WTC11 (cell line): Measurements from ENCODE around the gene EBF3. TPM values are rescaled to one million over a fixed set of nuclear protein-coding genes. Genes with fewer than 3 reads are reported as not detected.

Experiments used
- ATAC-seq: fragments of 200-7000 bp; cut with Tn5 transposase; 2 replicates; pipeline ENCODE4 v1.10.0; 2021; ENCODE audit warnings: mild to moderate bottlenecking, moderate library complexity
- CTCF ChIA-PET: fragments of 300-600 bp; sonication (Branson Sonifier 250); formaldehyde crosslinking; loops from one replicate; lab custom pipeline; 2021; ENCODE audit warnings: antibody characterized with exemption; lab: Charles Lee
- POLR2A ChIA-PET: fragments of 350-600 bp; sonication (Branson Sonifier 250); formaldehyde crosslinking; loops from one replicate; lab custom pipeline; 2021; ENCODE audit warnings: antibody characterized with exemption; lab: Charles Lee
- DNase-seq: peaks from one replicate; pipeline ENCODE4 v3.0.0; 2021; ENCODE audit warnings: low spot score
- H3K27ac Mint-ChIP-seq: 2 replicates; pipeline ENCODE4 v1.8.0; 2021; ENCODE audit warnings: mixed read lengths
- H3K27me3 Mint-ChIP-seq: 2 replicates; pipeline ENCODE4 v1.8.0; 2021; ENCODE audit warnings: low read depth, mild to moderate bottlenecking, moderate library complexity, mixed read lengths
- H3K36me3 Mint-ChIP-seq: 2 replicates; pipeline ENCODE4 v1.8.0; 2021; ENCODE audit warnings: mixed read lengths
- H3K4me1 Mint-ChIP-seq: 2 replicates; pipeline ENCODE4 v1.8.0; 2022; ENCODE audit warnings: mixed read lengths
- H3K4me3 Mint-ChIP-seq: 2 replicates; pipeline ENCODE4 v1.8.0; 2021; ENCODE audit warnings: mild to moderate bottlenecking, moderate library complexity, mixed read lengths
- H3K9me3 Mint-ChIP-seq: 2 replicates; pipeline ENCODE4 v1.8.0; 2021; ENCODE audit warnings: mixed read lengths
- NFATC4 ChIP-seq: fragments of 250-450 bp; sonication (Bioruptor Pico); IDR thresholded peaks from 2 replicates; pipeline ENCODE4 v1.9.0; 2021; ENCODE audit warnings: mild to moderate bottlenecking
- NR1H2 ChIP-seq: sonication (generic); formaldehyde crosslinking; IDR thresholded peaks from 2 replicates; pipeline ENCODE4 v1.9.0; 2021; ENCODE audit warnings: mild to moderate bottlenecking, moderate library complexity, missing genetic modification reagents
- ZNF263 ChIP-seq: sonication (generic); formaldehyde crosslinking; IDR thresholded peaks from 2 replicates; pipeline ENCODE4 v1.8.1; 2022; ENCODE audit warnings: low read depth, mild to moderate bottlenecking, moderate library complexity, missing genetic modification reagents
- ZNF396 ChIP-seq: fragments of 250-450 bp; sonication (Bioruptor Pico); IDR thresholded peaks from 2 replicates; pipeline ENCODE4 v1.8.0; 2021; ENCODE audit warnings: mild to moderate bottlenecking, moderate library complexity, borderline replicate concordance
- ZNF416 ChIP-seq: fragments of 250-450 bp; sonication (Bioruptor Pico); IDR thresholded peaks from 2 replicates; pipeline ENCODE4 v1.9.0; 2021; ENCODE audit warnings: mild to moderate bottlenecking, inconsistent platforms
- ZNF423 ChIP-seq: fragments of 250-450 bp; sonication (Bioruptor Pico); IDR thresholded peaks from 2 replicates; pipeline ENCODE4 v2.1.2; 2022; ENCODE audit warnings: mild to moderate bottlenecking, moderate library complexity
- total RNA-seq: library from RNA; stranded (reverse); gene quantifications from 3 replicates; pipeline ENCODE4 v1.2.3, GENCODE V29; 2021
- TF ChIP-seq, protein P1 (sequence below): fragments of 250-450 bp; sonication (Bioruptor Pico); IDR thresholded peaks from 2 replicates; pipeline ENCODE4 v1.9.0; 2021; ENCODE audit warnings: mild to moderate bottlenecking, borderline replicate concordance
- TF ChIP-seq, protein P2 (sequence below): fragments of 250-450 bp; sonication (Bioruptor Pico); IDR thresholded peaks from 2 replicates; pipeline ENCODE4 v1.8.0; 2021; ENCODE audit warnings: mild to moderate bottlenecking
- TF ChIP-seq, protein P3 (sequence below): fragments of 250-450 bp; sonication (Bioruptor Pico); IDR thresholded peaks from 2 replicates; pipeline ENCODE4 v1.9.0; 2021; ENCODE audit warnings: mild to moderate bottlenecking
- TF ChIP-seq, protein P4 (sequence below): sonication (generic); formaldehyde crosslinking; conservative IDR thresholded peaks from 2 replicates; pipeline ENCODE4 v1.8.1; 2023; ENCODE audit warnings: mild to moderate bottlenecking, low read depth, missing genetic modification reagents, moderate library complexity
- TF ChIP-seq, protein P5 (sequence below): sonication (generic); formaldehyde crosslinking; IDR thresholded peaks from 2 replicates; pipeline ENCODE4 v1.8.1; 2022; ENCODE audit warnings: mild to moderate bottlenecking, missing genetic modification reagents, moderate library complexity, borderline replicate concordance
- TF ChIP-seq, protein P6 (sequence below): sonication (generic); formaldehyde crosslinking; IDR thresholded peaks from 2 replicates; pipeline ENCODE4 v1.8.0; 2022; ENCODE audit warnings: mild to moderate bottlenecking, missing genetic modification reagents
- TF ChIP-seq, protein P7 (sequence below): sonication (generic); formaldehyde crosslinking; IDR thresholded peaks from 2 replicates; pipeline ENCODE4 v1.8.0; 2023; ENCODE audit warnings: missing genetic modification reagents
- TF ChIP-seq, protein P8 (sequence below): sonication (generic); formaldehyde crosslinking; IDR thresholded peaks from 2 replicates; pipeline ENCODE4 v1.8.1; 2023; ENCODE audit warnings: mild to moderate bottlenecking, missing genetic modification reagents, moderate library complexity

Gene EBF3
- total RNA-seq, 1 experiment from 2014 or later: 1.2 TPM

DNA sequence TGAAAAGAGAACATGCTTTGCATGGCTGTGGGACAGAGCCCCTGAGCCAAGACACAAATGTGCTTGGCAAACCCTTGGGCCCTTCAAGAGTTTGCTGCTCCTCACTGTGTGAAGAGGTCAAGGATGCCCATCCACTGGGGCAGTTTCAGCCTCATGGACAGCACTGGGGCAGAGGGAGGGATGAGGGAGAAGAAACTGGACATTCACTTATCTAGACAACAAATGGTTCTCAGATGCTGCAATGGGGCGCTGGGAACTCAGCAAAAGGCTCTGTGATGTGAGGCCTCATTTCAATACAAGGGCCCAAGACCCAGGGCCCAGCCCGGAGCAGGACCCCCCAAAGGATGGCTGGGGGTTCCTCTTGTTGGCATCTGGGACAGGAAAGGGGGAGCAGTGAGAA lies 49.1 kb downstream of the EBF3 start:
- ATAC-seq: no peak
- Mint-ChIP-seq H3K4me3 (no peak overlapping the region), H3K27me3 (no peaks in the 10 kb centered on the region), H3K4me1 (peaks cover 14% of the 10 kb centered on the region), H3K36me3 (no peaks in the 10 kb centered on the region), H3K9me3 (no peaks in the 10 kb centered on the region), H3K27ac (no peak overlapping the region)
- TF ChIP-seq, protein P1, sequence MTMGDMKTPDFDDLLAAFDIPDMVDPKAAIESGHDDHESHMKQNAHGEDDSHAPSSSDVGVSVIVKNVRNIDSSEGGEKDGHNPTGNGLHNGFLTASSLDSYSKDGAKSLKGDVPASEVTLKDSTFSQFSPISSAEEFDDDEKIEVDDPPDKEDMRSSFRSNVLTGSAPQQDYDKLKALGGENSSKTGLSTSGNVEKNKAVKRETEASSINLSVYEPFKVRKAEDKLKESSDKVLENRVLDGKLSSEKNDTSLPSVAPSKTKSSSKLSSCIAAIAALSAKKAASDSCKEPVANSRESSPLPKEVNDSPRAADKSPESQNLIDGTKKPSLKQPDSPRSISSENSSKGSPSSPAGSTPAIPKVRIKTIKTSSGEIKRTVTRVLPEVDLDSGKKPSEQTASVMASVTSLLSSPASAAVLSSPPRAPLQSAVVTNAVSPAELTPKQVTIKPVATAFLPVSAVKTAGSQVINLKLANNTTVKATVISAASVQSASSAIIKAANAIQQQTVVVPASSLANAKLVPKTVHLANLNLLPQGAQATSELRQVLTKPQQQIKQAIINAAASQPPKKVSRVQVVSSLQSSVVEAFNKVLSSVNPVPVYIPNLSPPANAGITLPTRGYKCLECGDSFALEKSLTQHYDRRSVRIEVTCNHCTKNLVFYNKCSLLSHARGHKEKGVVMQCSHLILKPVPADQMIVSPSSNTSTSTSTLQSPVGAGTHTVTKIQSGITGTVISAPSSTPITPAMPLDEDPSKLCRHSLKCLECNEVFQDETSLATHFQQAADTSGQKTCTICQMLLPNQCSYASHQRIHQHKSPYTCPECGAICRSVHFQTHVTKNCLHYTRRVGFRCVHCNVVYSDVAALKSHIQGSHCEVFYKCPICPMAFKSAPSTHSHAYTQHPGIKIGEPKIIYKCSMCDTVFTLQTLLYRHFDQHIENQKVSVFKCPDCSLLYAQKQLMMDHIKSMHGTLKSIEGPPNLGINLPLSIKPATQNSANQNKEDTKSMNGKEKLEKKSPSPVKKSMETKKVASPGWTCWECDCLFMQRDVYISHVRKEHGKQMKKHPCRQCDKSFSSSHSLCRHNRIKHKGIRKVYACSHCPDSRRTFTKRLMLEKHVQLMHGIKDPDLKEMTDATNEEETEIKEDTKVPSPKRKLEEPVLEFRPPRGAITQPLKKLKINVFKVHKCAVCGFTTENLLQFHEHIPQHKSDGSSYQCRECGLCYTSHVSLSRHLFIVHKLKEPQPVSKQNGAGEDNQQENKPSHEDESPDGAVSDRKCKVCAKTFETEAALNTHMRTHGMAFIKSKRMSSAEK (CRISPR knock-in tag): no peak
- no peak for TF ChIP-seq ZNF263 (CRISPR knock-in tag)
- TF ChIP-seq ZNF396 (CRISPR knock-in tag): no peak
- TF ChIP-seq, protein P2, sequence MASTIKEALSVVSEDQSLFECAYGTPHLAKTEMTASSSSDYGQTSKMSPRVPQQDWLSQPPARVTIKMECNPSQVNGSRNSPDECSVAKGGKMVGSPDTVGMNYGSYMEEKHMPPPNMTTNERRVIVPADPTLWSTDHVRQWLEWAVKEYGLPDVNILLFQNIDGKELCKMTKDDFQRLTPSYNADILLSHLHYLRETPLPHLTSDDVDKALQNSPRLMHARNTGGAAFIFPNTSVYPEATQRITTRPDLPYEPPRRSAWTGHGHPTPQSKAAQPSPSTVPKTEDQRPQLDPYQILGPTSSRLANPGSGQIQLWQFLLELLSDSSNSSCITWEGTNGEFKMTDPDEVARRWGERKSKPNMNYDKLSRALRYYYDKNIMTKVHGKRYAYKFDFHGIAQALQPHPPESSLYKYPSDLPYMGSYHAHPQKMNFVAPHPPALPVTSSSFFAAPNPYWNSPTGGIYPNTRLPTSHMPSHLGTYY (CRISPR knock-in tag): no peak
- TF ChIP-seq NFATC4 (CRISPR knock-in tag): no peak
- ChIA-PET CTCF (no interaction called here), POLR2A (no interaction called here)
- DNase-seq: no peak

DNA sequence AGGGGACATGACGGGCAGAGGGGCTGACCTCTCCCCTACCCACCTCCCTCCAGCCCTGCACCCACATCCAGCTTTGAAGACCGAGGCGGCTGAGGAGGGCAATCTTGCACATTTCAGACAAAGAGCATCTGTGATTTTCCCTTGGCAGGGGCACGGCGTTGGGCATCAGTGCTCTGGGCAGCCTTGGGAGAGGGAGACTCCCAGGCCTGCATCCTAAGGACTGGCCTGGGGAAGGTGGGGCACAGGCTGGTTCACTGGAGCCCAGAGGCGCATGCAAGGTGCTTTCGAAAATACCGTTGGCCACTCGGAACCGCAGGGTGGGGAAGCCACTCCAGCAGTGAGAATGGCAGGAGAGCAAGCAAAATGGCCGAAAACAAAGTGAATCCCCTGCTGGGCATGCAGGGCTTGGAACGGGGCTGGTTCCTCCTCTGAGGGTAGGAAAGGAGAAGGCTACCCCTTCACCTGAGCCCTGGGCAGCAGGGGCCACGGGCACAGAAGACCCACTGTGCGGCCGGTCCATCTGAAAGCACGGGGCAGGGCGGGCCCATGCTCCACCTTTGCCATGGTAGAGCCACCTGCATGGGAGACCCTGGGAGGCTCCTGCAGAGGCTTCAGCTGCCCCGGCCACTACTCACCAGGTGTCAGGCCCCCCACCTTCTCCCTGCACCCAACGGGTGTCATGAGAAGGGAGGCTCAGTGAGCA lies 49.8 kb downstream of the EBF3 start:
- no peak for DNase-seq
- H3K9me3 Mint-ChIP-seq: no peaks in the 10 kb centered on the region
- H3K4me3 Mint-ChIP-seq: no peak overlapping the region
- no peaks in the 10 kb centered on the region for H3K27me3 Mint-ChIP-seq
- ATAC-seq: no peak
- H3K4me1 Mint-ChIP-seq: peaks cover 14% of the 10 kb centered on the region
- no peaks in the 10 kb centered on the region for H3K36me3 Mint-ChIP-seq
- no peak overlapping the region for H3K27ac Mint-ChIP-seq
- CTCF ChIA-PET: no interaction called here
- POLR2A ChIA-PET: no interaction called here
- TF ChIP-seq ZNF423 (CRISPR knock-in tag) (no peak), ZNF416 (CRISPR knock-in tag) (no peak), NR1H2 (CRISPR knock-in tag) (no peak)
- TF ChIP-seq, protein P3, sequence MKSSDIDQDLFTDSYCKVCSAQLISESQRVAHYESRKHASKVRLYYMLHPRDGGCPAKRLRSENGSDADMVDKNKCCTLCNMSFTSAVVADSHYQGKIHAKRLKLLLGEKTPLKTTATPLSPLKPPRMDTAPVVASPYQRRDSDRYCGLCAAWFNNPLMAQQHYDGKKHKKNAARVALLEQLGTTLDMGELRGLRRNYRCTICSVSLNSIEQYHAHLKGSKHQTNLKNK (CRISPR knock-in tag): no peak
- TF ChIP-seq, protein P4, sequence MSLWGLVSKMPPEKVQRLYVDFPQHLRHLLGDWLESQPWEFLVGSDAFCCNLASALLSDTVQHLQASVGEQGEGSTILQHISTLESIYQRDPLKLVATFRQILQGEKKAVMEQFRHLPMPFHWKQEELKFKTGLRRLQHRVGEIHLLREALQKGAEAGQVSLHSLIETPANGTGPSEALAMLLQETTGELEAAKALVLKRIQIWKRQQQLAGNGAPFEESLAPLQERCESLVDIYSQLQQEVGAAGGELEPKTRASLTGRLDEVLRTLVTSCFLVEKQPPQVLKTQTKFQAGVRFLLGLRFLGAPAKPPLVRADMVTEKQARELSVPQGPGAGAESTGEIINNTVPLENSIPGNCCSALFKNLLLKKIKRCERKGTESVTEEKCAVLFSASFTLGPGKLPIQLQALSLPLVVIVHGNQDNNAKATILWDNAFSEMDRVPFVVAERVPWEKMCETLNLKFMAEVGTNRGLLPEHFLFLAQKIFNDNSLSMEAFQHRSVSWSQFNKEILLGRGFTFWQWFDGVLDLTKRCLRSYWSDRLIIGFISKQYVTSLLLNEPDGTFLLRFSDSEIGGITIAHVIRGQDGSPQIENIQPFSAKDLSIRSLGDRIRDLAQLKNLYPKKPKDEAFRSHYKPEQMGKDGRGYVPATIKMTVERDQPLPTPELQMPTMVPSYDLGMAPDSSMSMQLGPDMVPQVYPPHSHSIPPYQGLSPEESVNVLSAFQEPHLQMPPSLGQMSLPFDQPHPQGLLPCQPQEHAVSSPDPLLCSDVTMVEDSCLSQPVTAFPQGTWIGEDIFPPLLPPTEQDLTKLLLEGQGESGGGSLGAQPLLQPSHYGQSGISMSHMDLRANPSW (CRISPR knock-in tag): no peak
- TF ChIP-seq, protein P5, sequence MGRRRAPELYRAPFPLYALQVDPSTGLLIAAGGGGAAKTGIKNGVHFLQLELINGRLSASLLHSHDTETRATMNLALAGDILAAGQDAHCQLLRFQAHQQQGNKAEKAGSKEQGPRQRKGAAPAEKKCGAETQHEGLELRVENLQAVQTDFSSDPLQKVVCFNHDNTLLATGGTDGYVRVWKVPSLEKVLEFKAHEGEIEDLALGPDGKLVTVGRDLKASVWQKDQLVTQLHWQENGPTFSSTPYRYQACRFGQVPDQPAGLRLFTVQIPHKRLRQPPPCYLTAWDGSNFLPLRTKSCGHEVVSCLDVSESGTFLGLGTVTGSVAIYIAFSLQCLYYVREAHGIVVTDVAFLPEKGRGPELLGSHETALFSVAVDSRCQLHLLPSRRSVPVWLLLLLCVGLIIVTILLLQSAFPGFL (CRISPR knock-in tag): no peak
- TF ChIP-seq, protein P6, sequence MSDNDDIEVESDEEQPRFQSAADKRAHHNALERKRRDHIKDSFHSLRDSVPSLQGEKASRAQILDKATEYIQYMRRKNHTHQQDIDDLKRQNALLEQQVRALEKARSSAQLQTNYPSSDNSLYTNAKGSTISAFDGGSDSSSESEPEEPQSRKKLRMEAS: no peak
- TF ChIP-seq, protein P7, sequence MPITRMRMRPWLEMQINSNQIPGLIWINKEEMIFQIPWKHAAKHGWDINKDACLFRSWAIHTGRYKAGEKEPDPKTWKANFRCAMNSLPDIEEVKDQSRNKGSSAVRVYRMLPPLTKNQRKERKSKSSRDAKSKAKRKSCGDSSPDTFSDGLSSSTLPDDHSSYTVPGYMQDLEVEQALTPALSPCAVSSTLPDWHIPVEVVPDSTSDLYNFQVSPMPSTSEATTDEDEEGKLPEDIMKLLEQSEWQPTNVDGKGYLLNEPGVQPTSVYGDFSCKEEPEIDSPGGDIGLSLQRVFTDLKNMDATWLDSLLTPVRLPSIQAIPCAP (CRISPR knock-in tag): no peak
- TF ChIP-seq, protein P8, sequence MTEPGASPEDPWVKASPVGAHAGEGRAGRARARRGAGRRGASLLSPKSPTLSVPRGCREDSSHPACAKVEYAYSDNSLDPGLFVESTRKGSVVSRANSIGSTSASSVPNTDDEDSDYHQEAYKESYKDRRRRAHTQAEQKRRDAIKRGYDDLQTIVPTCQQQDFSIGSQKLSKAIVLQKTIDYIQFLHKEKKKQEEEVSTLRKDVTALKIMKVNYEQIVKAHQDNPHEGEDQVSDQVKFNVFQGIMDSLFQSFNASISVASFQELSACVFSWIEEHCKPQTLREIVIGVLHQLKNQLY (CRISPR knock-in tag): no peak
- TF ChIP-seq, protein P1 (CRISPR knock-in tag): no peak
